ENCODE measurements around the gene CFL1. TPM values are rescaled to one million over a fixed set of nuclear protein-coding genes. Genes with fewer than 3 reads are reported as not detected.

Gene CFL1
- polyA plus RNA-seq, 1 of the 3 experiments (the other 2 are of a cell fraction), result 4,252 TPM

GRCh38 chr11:65817312-65817834 is 40.6 kb downstream of the CFL1 start:
- no peaks in the 10 kb centered on the region for H3F3A ChIP-seq (replicated peaks; ENCODE audit: insufficient read depth)
- no peaks in the 10 kb centered on the region for H3K27me3 ChIP-seq (ENCODE audit: insufficient read depth)
- H3K9me2 ChIP-seq, result no peaks in the 10 kb centered on the region
- 61% methylated on average over 5 of the region's 5 CpGs for WGBS (ENCODE audit: low lambda C conversion rate)
- no peaks in the 10 kb centered on the region for H3K36me3 ChIP-seq (replicated peaks in 1 of 2; ENCODE audit: control insufficient read depth in 1 of 2, insufficient read depth in 2 of 2, low read length in 1 of 2)
- no peak for DNase-seq
- peak overlapping the region in 1 of 2 experiments; percentile 62; a peak in 1 of 4 replicates for H3K27ac ChIP-seq (ENCODE audit: low read depth in 2 of 2, low read length in 1 of 2)
- POLR2A ChIA-PET, result interaction anchor here (2.9 kb wide), 1 partner anchor 105 kb away, joined by 23 read pairs; the partner anchor contains the start of gene KAT5
- H2AFZ ChIP-seq (ENCODE audit: low read depth), result peak overlapping the region; percentile 91
- TF ChIP-seq USF2 (IDR thresholded peaks at IDR 0.05; ENCODE audit: borderline replicate concordance, low read depth, low read length), result no peak
- peak overlapping the region; percentile 62 to 75 for H3K4me3 ChIP-seq (ENCODE audit: low read depth in 2 of 2, low read length in 1 of 2)
- H3K79me2 ChIP-seq (ENCODE audit: insufficient read depth), result no peaks in the 10 kb centered on the region
- peak overlapping the region; percentile 63 for H3K9ac ChIP-seq
- peaks cover 0 to 3% of the 10 kb centered on the region in 2 experiments; a peak in 1 of 4 replicates for H3K4me1 ChIP-seq (ENCODE audit: control insufficient read depth in 1 of 2, insufficient read depth in 2 of 2, low read depth in 1 of 2, low read length in 1 of 2)
- CTCF ChIA-PET, result interaction anchor here (0.7 to 13.8 kb wide), 35 partner anchors 8 to 405 kb away, joined by 3 to 111 read pairs (median 6); partner anchors contain the start of genes AP5B1, CCDC85B, KAT5 and OVOL1
- peak overlapping the region; percentile 76 for H3K4me2 ChIP-seq
- H4K20me1 ChIP-seq (ENCODE audit: insufficient read depth), result no peaks in the 10 kb centered on the region
- no peaks in the 10 kb centered on the region for H3K9me3 ChIP-seq

- H4K20me1 ChIP-seq (ENCODE audit: insufficient read depth), result no peaks in the 10 kb centered on the region
- no peaks in the 10 kb centered on the region for H3K9me2 ChIP-seq
- DNase-seq, result no peak
- H3K4me2 ChIP-seq, result peak overlapping the region; percentile 76; the same call in 1 of the 2 replicates
- no peak overlapping the region for H3K27ac ChIP-seq (ENCODE audit: low read depth in 2 of 2, low read length in 1 of 2)
- H2AFZ ChIP-seq (ENCODE audit: low read depth), result no peak overlapping the region
- TF ChIP-seq RCOR1 (IDR thresholded peaks at IDR 0.05; ENCODE audit: low read length) (no peak), REST (IDR thresholded peaks at IDR 0.05; ENCODE audit: low read depth, low read length) (no peak), USF1 (IDR thresholded peaks at IDR 0.05; ENCODE audit: borderline replicate concordance, low read depth) (no peak), ELF1 (IDR thresholded peaks at IDR 0.05) (no peak), GABPA (IDR thresholded peaks at IDR 0.05; ENCODE audit: low read depth) (no peak)
- no peaks in the 10 kb centered on the region for H3K27me3 ChIP-seq (ENCODE audit: insufficient read depth)
- ChIA-PET CTCF (interaction anchor here (0.7 to 13.8 kb wide), 23 partner anchors 12 to 406 kb away, joined by 3 to 111 read pairs (median 10); partner anchors contain the start of genes AP5B1, CCDC85B, KAT5 and OVOL1), POLR2A (interaction anchor here (2.9 kb wide), 1 partner anchor 105 kb away, joined by 23 read pairs; the partner anchor contains the start of gene KAT5)
- no peaks in the 10 kb centered on the region for H3K9me3 ChIP-seq
- H3K9ac ChIP-seq, result no peak overlapping the region
- no peaks in the 10 kb centered on the region for H3K79me2 ChIP-seq (ENCODE audit: insufficient read depth)
- H3K4me1 ChIP-seq (ENCODE audit: control insufficient read depth in 1 of 2, insufficient read depth in 2 of 2, low read depth in 1 of 2, low read length in 1 of 2), result peaks cover 0 to 3% of the 10 kb centered on the region in 2 experiments; a peak in 1 of 4 replicates
- H3F3A ChIP-seq (replicated peaks; ENCODE audit: insufficient read depth), result no peaks in the 10 kb centered on the region
- WGBS (ENCODE audit: low lambda C conversion rate), result 95% methylated on average over 2 of the region's 3 CpGs
- no peaks in the 10 kb centered on the region for H3K36me3 ChIP-seq (replicated peaks in 1 of 2; ENCODE audit: control insufficient read depth in 1 of 2, insufficient read depth in 2 of 2, low read length in 1 of 2)
- H3K4me3 ChIP-seq (ENCODE audit: low read depth in 2 of 2, low read length in 1 of 2), result no peak overlapping the region
Observed at GRCh38 chr11:65816696-65817095, 41.3 kb downstream of the CFL1 start.

All from SK-N-SH (cell line).